Sciatic nerve (tissue), 2 donors: ENCODE results near the gene CTNNA2. TPM values are rescaled to one million over a fixed set of nuclear protein-coding genes. Genes with fewer than 3 reads are reported as not detected.

Experiments
- ATAC-seq: fragments of 200-7000 bp; cut with Tn5 transposase; one replicate; pipeline ENCODE4 v1.9.1; 2020; ENCODE audit warnings: mild to moderate bottlenecking, moderate library complexity
- DNase-seq: peaks from one replicate; pipeline ENCODE4 v3.0.0-alpha.2; 2020; ENCODE audit warnings: low spot score
- intact Hi-C: fragments of 100-400 bp; cut with DNase I; formaldehyde crosslinking; loops from one replicate; pipeline ENCODE4 v1.14.2; 2022
- total RNA-seq: library from RNA; stranded (reverse); fragmentation: NEBNext Ultra II Directional; extraction: Animal tissue kit (Norgen Biotek cat#: 25700); gene quantifications from one replicate; pipeline ENCODE4 v1.2.1, GENCODE V29; 2021
- donor health status: DM: no; HTN: no; CAD: no.
- donor health status: DM: no; HTN: no; CAD: no.

The CTNNA2 gene
- total RNA-seq, 1 donor from 2014 or later, result 5.4 TPM

DNA sequence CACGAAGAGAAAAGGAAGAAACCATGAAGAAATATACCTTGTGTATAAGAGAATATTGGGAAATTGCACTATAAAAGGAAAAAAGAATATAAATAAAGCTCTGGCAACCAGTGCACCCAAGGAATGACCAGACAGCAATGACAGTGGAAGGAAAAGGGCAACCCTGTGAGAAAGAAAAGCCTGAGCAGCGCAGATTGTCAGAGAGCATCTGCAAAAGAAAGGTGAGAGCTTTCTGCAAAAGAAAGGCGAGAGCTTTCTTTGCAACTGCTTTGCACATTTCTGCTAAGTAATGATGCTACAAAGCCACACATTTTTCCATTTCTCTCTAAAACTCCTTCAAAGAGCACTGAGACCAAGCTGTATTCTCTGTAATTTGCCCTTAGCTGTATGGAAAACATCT is 83.6 kb downstream of the CTNNA2 start:
- no peak for DNase-seq
- no peak for ATAC-seq
- intact Hi-C loops, result no loop called here

DNA sequence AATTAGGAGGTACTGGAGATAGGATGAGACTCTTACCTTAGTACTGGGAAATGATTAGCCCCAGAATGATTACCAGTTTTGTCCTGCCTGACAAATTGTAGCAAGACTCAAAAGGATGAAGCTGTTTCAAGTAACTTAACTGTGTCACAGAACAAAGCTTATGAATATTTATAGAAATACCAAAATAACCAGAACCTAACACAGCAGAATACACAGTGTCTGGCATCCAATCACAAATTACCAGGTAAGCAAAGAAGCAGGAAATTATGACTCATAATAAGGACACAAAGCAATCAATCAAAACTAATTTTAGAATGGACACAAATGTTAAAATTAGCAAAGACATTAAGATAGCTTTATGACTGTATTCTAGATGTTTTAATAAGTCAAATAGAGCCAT is 91.9 kb downstream of the CTNNA2 start:
- DNase-seq, result no peak
- intact Hi-C loops, result no loop called here
- no peak for ATAC-seq

DNA sequence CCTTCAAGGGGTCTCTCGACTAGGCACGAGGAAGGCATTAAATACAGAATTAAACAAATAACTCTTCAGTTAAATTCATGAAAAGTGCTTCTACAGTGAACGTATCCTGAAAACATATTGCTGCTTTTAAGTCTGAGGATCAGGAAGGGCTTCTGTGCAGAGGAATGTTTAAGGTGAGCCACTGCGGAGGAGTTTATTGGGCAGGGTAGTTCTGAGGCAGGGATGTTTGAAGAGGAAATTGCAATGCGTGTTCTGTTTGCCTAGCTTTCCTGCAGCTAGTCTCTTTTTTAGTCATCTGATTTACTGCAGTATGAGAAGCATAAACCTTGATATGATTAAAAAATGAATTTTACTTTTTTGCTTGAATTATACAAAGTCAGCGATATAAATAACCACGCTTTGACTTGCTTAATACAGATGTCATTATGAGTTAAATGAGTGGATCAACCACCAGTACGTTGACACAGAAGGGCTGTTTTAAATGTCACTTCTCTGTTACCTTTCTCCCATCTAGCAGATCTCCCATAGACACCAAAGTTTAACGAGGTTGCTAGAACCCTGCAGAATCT is 98.7 kb downstream of the CTNNA2 start:
- DNase-seq (no peak), ATAC-seq (no peak)
- intact Hi-C loops, result no loop called here

DNA sequence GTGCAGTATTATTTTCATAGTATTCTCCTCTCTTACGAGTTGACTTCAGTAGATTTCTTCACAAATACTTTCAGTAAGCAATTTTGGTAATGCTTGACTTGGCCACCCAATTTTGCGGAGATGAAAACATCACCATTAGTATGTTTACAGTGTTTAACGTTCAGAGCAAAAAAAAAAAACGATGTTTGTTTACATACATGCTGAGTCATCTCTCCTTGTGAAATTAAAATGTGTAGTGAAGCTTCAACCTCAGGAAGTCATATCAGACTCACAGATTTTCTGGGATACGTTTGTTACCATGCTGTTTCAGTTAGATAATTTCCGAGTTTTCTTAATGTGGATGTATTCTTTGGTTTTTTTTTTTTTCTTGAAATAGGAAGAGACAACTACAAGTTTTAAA is 100.1 kb downstream of the CTNNA2 start:
- DNase-seq (no peak), ATAC-seq (no peak)
- intact Hi-C loops, result no loop called here

DNA sequence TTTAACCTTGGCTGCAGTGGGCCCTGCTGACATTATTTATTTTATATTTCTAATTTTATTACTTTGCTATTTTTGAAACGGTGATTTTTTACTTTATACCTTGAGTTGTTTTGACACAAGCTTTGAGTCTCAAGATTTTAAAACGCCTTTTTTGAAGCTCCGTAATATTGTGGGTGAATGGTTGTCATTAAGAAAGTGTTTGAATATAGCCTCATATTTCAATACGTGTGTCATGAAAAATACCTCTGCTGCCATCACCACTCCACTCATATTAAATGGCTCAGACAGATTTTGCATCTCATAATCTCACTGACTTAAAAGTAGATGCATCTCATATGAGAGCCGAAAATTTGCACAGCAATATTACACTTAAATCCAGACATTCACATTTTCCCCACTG is 106.6 kb downstream of the CTNNA2 start:
- intact Hi-C loops, result no loop called here
- no peak for ATAC-seq
- no peak for DNase-seq

DNA sequence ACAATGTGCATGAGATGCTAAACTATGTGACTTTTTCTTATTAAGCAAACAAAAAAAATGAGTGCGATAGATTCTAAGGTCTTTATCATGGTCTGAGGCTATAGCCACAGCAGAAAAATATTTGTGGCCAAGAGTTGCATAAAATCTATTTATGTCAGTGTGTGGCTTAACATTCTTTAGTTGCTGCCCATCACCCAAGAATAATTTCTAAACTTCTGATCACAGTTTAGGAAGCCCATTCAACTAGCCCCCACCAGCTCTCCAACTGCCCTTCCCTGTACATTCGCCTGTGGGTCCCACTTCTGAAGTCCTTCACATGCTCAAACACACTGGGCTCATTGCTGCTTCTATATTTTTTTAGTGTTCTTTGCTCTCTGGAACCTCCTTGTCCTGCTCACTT is 107.1 kb downstream of the CTNNA2 start:
- DNase-seq, result no peak
- intact Hi-C loops, result no loop called here
- no peak for ATAC-seq

DNA sequence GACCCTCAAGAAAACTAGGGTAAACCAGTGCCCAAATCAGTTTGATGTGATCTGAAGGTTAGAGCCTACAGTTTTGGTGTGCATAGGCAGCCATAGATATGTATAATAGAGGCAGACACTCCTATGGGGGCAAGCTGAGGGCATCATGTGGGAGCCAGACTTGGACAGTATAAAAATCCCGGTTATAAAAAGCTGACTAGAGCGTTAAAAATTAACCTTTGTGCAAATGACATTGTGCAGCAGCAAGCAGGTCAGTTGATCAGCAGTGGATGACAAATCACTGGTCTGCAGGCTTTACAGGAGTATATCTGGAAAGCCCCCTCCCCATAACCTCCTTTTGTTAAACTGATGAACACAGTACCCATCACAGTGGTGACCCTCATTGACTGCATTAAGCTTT is 107.8 kb downstream of the CTNNA2 start:
- intact Hi-C loops, result no loop called here
- ATAC-seq, result no peak

DNA sequence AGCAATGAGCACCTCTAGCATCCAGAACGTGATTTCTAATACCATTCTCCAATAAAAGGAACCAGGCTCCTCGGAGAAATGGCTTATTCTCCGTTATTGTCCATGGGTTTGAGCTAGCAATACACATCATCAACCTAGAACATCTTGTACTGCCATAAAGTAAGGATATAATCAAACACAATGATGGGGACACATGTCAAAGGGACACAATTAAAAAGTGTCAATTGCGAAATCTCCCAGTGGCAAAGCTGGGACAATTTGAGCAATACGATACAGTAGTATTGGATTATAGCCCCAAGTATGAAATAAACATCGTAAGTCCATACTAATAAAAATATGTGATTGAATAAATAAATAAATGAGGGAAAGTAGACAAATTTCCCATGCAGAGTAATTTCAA is 108.4 kb downstream of the CTNNA2 start:
- intact Hi-C loops, result no loop called here
- no peak for DNase-seq
- ATAC-seq, result no peak

More for the DNA sequence above, 107.8 kb downstream of the CTNNA2 start:
- DNase-seq, result no peak

DNA sequence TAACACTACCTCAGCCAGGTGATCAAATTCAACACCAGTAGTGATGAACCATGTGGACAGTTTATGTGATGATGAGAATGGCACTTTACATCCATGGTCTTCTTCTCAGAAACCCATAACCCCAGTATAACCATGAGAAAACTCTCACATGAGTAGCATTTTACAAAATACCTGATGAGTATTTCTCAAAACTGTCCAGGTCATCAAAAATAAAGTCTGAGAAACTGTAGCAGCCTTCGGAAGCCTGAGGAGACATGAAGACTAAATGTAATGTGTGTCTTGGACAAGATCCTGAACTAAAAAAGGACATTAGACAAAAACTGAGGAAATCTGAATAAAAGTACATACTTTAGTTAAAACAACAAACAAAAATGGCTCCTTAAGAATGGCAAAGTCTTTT is 108.9 kb downstream of the CTNNA2 start:
- ATAC-seq (no peak), DNase-seq (no peak)
- intact Hi-C loops, result no loop called here

- DNase-seq, result no peak
- ATAC-seq, result no peak
- intact Hi-C loops, result no loop called here
These were observed 109.7 kb downstream of the CTNNA2 start for GRCh38 chr2:79622508-79622907.

GRCh38 chr2:79627237-79627636 is 114.4 kb downstream of the CTNNA2 start:
- no peak for ATAC-seq
- intact Hi-C loops, result no loop called here
- no peak for DNase-seq

DNA sequence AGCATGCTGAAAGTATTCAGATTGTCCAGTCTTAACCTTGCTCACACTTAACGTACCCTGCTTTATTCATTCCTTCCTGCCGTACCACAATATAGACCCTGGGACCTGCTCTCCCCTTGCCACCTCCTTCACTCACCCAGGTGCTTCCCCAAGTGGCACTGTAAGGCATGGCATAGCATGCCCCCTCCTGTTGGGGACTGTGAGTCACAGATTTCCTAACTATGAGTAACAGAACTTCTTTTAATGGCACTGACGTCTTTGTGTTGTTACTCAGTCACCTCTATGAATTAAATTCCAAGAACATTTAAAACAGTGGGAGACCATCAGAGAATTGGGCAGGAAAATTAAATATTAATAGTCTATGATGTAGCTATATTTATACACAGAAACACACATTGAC is 117.2 kb downstream of the CTNNA2 start:
- ATAC-seq (no peak), DNase-seq (no peak)
- intact Hi-C loops, result no loop called here

DNA sequence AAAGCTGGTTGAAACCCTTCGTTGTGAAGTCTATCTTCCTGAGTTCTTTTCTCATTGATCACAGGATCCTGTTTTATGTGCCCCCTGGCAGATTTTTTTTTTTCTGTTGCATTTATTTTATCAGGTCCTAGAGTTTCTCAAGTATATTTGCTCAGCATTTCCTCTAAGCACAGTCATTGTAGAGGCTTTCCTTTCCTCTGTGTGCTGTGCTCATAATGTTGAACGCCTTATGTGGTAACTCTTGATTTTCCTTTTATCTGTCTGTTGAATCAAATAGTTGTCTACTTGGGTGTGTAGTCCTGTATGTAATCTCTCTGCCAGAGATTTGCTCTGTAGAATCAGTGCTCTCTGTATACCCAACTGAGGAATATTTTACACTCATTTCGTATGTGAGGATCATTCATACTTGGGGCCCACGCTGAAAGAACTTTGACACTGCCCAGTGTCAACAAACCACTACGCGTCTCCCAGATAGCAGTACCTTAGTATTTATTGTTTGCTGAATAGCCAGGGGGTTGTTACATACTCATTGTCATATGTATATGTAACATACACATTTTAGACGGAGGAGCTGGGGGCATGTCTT is 118.2 kb downstream of the CTNNA2 start:
- no peak for ATAC-seq
- no peak for DNase-seq
- intact Hi-C loops, result no loop called here

DNA sequence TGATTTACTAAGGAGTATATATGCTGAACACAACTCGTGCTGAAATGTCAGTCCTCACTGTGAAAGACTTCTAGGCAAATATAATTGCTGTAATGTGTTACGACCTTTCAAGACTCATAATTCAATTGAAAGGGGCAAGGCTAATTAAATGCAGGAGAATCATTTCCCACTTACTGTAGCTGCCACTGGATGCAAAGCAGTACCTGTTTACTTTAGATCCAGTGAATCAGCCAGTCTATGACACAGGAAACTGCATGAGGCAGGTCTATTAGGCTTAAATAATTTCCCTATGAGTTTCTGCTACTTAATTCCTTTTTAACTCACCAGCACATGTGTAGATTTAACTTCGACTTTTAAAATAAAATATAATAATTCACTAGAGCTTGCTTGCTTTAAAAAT is 125.6 kb downstream of the CTNNA2 start:
- intact Hi-C loops, result no loop called here
- DNase-seq (no peak), ATAC-seq (no peak)

DNA sequence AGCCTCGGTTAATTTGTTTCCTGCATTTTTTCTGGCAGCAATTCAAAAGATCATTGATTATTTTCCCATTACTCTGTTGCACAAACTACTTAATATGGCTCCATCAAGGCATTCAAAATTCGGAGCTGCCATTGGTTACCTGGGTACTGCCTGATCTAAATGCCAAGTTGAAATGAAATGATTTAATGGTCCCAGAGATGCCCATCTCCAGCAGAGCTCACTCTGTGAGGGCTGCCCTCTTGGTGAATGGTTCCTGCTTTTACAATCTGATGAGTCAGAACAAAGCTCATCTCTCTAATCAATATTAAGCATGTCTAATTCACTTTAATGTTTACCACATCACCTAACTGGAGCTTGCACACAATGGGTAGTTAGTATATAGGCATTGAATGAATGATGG is 126.1 kb downstream of the CTNNA2 start:
- no peak for ATAC-seq
- intact Hi-C loops, result no loop called here
- DNase-seq, result no peak

DNA sequence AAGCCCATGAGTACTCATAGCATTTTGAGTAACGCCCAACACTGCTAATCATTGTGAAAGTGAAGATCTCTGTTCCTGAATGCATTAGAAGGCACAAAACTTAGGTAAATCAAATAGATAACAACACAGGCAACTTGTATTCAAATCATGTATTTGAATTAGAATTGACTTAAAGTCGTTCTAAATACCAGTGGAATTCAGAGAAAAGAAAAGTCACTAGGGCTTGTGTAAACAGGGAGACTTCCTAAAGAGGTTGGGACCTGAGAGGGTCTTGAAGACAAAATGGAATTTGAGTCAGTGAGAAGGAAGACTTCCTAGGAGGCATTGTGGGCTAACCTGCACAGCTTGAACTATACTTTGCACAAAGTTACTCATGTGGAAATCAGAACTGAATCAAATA is 127.2 kb downstream of the CTNNA2 start:
- ATAC-seq (no peak), DNase-seq (no peak)
- intact Hi-C loops, result no loop called here

- intact Hi-C loops, result no loop called here
- DNase-seq (no peak), ATAC-seq (no peak)
These were observed 136.7 kb downstream of the CTNNA2 start for GRCh38 chr2:79649531-79649930.

- intact Hi-C loops, result no loop called here
- ATAC-seq, result no peak
- no peak for DNase-seq
These were observed 147.7 kb downstream of the CTNNA2 start for GRCh38 chr2:79660557-79660956.

DNA sequence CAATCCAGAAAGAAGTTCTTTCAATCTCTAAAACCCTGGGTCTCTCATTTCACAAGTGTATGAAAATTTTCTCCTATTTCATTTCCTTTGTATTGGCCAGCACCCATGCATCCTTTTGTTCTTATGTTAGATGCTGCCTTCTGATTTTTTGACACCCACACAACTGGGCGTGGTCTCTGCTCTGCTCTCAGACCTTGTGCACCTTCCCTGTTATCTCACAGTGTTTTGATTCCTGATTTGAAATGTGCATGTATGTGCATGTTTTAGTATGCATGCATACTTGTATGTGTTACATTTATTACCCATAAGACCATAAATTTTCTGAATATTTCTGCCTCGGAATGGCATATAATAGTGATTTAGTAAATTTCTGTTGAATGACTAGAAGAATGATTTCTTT is 152.2 kb downstream of the CTNNA2 start:
- ATAC-seq (no peak), DNase-seq (no peak)
- intact Hi-C loops, result no loop called here

DNA sequence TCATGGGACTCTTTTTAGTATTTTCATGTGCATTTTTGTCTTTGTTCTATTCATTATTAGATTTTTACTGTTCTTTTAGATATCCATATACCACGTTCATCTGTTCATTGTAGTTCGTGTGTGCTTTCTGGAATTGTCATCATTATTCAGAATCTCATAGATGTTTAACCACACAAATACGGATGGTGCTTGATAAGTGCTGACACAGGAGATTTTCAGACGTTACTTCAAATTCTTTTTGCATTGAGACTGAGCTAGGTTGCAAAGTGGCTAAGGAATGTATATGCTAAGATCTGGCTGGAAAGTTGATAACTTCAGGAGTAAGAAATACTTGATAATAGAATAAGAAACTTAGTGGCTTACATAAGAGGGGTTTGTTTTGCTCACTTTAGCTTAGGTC is 153.6 kb downstream of the CTNNA2 start:
- ATAC-seq, result no peak
- DNase-seq, result no peak
- intact Hi-C loops, result no loop called here

- no peak for DNase-seq
- intact Hi-C loops, result no loop called here
- no peak for ATAC-seq
These were observed 156.9 kb downstream of the CTNNA2 start for GRCh38 chr2:79669714-79670113.

DNA sequence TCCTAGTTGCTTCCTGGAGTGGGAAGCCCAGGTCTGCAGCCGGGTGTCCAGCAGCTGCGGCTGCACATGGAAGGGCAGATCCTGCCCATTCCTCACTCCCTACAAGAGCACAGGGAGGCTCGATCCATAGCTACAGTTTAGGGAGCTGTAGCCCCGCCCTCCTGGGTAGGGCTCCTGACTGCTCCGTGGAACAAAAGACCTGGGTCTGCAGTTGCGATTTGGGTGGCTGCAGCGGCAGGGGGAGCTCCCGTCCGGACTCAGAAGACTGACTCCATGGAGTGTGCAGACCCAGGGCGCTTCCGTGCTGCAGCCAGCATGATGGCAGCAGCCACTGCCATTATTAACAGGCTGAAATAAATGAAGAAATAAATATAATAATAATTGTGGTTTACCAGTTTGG is 157.3 kb downstream of the CTNNA2 start:
- intact Hi-C loops, result no loop called here
- ATAC-seq (no peak), DNase-seq (no peak)
